ENCODE measurements around the gene EPB41L4B.
"Not testable (repeated sequence)": the region's sequence is repeated elsewhere in the genome, so short reads cannot be mapped to it uniquely, and the experiment has no call there.

The EPB41L4B gene

GRCh38 chr9:109320742-109321448, at the start of gene EPB41L4B:
TSS of gene EPB41L4B (minus strand) at chr9:109321059. CDS start at chr9:109320446, 613 bp downstream.
- DNase-seq: peak; percentile 80

GRCh38 chr9:109369285-109369684, 48.4 kb upstream of the EPB41L4B start:
- DNase-seq: no peak

- DNase-seq: no peak
These were observed 39.9 kb upstream of the EPB41L4B start for GRCh38 chr9:109360771-109361170.

DNA sequence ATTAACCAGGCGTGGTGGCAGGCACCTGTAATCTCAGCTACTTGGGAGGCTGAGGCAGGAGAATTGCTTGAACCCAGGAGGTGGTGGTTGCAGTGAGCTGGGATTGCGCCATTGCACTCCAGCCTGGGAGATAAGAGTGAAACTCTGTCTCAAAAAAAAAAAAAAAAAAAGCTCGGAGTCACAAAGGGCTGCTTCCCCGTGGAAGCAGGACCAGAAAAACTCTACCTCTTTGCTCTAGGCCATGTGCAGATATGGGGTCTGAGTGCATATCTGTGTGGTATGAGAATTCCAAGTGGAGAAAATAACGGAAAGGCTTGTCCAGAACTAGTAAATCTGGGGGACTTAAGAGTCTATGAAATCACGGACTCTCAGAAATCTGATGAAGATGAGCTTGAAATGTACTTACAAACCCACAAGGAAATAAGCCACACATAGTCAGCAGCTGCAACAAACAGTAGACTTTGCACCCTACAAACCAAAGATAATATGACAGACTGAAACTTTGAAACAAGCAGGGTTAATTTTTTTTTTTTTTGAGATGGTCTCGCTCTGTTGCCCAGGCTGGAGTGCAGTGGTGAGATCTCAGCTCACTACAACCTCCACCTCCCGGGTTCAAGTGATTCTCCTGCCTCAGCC, 38.2 kb upstream of the EPB41L4B start:
- not testable (repeated sequence) for DNase-seq

DNA sequence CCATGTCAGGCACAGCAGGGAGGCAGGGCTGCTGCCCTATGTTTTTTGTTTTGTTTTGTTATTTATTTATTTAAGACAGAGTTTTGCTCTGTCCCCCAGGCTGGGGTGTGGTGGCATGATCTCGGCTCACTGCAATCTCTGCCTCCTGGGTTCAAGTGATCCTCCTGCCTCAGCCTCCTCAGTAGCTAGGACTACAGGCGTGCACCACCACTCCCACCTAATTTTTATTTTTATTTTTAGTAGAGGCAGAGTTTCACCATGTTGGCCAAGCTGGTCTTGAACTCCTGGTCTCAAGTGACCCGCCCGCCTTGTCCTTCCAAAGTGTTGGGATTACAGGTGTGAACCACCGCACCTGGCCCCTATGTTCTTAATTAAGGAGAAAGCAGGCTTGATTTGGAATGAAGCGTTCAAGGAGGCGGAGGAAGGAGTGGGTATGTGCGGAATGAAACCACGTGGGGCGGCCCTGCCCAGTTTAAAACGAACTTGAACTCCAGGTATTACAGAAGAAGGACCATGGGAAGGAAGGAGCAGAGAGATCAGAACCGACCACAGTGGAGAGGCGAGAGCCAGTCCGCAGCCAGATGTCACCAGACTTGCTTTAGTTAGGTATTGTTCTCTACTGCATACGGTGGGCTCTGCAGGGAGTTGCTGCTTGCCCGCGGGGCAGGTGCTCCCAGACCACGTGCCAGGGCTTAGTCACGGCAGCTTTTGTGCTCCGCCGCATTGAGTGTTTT, 34.9 kb upstream of the EPB41L4B start:
- DNase-seq: no peak

- no peak for DNase-seq
These were observed 33.3 kb upstream of the EPB41L4B start for GRCh38 chr9:109354190-109354589.

DNA sequence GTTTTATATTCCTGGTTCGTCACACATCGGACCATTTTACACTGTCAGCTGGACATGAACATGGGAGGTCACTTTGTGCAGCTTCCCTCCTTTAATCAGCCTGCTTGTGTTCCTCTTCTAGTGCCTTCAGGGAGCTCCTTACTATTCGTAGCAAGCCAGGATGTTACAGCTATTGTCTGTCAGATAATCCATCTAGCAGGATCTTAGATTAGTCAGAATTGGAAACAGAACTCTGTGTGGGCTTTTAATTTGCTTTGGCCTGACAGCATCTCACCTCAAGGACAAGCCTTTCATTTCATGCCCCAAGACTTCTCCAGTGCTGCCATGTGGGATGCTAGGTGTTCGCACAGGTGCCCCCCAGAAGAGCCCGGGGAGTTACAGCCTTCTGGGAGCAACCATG, 30.2 kb upstream of the EPB41L4B start:
- DNase-seq: no peak

GRCh38 chr9:109349421-109349846, 28.6 kb upstream of the EPB41L4B start:
- DNase-seq: peak; percentile 8

DNA sequence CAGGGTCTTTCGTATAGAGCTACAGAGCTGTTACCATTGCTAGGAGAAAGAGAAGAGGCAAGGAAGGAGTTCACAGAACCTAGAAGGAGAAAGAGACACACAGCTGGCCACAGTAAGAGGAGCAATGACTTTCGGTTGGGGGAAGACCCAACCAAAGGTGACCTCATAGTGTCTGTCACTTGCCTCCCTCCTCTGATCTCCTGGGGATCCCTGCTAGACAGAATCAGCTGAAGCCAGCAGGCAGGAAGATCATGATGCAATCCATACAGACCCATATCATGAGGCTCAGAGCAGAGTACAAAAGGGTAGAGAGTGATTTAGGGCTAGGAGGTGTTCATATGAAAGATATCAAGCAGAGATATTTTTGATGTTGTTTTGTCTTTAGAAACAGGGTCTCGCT, 26.0 kb upstream of the EPB41L4B start:
- DNase-seq: no peak

- DNase-seq: no peak
These were observed 24.0 kb upstream of the EPB41L4B start for GRCh38 chr9:109344866-109345265.

DNA sequence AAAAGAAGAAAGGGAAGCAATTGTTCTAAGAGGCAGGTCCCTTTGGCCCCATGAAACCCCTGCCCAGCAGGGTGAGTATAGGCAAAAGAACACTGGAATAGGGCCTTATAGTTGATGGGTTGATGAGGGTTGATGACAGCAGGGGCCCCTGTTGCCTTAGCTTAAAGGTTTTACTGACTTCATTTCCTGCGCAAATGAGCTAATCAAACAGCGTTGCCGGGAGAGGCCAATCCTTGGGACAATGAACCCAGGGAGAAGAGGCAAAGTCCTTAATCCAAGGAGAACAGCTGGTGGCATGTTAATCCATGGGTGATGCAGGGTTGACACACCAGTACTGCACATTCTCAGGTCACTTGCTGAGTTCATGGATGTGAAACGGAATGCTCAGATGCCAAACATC, 22.0 kb upstream of the EPB41L4B start:
- no peak for DNase-seq

DNA sequence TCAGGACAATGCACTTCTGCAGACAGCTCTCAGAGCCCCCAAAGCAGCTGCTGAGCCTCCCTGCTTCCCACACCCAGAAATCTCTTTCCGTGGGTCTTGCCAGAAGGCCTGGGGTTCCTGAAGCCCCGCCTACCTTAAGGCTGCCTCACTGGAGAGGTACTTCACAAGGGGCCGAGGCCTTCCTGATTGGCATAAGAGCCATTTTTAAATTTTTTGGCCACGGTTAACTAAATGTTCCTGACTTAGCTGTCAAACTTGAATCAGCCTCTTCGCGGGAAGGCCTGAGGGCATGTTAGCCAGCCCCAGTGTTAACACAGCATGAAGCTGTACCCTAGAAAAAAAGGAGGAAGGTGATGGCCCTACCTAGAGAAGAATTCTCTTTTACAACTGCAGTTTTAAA, 20.7 kb upstream of the EPB41L4B start:
- DNase-seq: no peak

GRCh38 chr9:109340979-109341378, 20.1 kb upstream of the EPB41L4B start:
- DNase-seq: not testable (repeated sequence)

GRCh38 chr9:109336409-109336808, 15.6 kb upstream of the EPB41L4B start:
- DNase-seq: no peak

- no peak for DNase-seq
These were observed 15.1 kb upstream of the EPB41L4B start for GRCh38 chr9:109335929-109336328.

DNA sequence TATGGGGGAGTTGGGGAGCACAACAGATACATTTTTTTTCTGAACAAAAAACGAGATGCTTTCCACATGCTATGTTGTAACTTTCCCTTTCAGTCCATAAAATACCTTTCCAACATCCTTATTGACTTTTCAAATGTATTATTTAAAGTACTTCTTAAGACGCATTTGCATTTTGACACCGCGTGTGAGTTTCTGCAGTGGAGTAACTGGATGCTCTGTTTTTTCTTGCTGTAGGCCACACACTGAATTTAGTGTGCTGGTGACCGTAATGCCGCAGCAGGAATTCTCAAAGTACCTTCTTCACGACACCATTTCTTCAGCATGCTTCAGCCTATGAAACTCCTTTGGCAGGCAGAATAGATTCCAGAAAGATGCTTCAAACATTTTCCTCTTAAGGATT, 14.3 kb upstream of the EPB41L4B start:
- no peak for DNase-seq

DNA sequence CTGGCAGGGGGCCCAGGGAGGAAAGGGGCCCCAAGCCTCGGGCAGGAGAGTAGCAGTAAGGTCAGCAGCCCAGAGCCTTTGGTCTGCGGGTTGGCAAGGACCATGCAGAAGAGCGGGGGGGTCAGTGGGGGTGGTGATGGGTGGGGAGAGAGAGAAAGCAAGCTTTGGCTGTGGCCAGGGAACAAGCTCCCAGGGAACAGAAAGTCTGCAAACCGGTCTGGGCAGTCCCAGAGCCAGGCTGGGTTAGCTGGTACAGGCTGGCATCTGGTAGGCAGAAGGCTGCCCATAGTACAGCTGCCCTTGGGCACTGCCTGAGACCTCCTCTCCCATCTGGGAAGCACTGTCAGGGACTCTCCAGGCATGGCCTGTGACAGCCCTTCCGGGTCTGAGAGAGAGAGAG, 10.5 kb upstream of the EPB41L4B start:
- DNase-seq: no peak

DNA sequence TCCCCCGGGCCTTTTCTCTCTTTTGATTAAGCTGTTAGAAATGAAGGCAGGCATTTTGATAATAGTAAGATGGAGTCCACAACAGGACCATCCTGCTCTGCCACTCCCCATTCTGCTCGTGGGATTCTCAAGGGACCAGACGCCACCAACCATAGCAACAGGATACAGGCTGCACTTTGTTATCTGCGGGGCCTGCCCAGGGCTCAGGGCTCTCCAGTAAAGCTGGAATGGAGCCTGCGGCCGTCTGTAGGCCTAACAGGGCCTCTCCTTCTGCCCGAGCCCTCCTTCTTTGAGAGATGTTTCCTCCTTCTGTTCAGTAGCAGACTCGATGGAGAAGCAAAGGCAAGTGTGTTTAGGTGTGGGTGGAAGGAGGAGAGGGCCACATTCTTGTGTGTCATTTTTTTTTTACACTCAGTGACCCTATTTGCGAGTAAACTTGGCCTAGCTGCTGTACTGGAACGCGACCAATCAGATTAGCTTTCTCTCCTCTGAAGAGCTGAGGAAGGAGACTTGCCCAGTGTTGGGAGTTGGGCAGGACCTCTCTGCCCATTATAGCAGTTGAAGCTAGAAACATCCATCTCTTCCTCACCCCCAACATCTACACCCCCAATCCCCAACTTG, 8.9 kb upstream of the EPB41L4B start:
- no peak for DNase-seq

DNA sequence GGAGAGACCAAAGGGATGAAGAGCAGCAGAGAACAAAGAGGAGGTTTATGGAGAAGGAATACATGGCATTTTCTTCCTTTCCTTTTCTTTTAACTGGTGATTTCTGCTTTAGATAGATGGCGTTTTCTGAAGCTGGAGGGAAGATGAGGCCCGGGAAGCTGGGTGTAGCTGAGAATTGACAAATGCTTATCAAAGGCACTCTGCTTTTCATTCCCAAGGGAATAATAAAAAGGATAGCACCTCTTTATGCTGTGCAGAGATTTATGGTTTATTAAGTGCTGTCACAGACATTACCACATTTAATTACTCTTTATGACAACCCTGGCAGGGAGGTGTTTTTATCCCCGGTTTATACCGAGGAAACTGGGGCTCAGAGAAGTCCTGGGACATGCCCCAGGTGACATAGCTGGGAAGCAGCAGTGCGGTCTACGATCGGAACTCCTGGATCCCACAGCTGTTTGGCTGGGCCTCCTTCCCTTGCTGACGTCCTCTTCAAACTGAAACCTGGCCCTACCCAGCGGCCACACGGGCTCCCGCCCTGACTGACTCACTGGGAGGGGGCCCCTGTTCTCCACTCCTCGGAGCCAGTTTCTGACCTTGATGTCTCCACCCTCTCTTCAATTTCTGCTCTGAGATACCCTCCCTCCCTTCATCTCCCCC, 8.2 kb upstream of the EPB41L4B start:
- peak; percentile 41 for DNase-seq

- DNase-seq: no peak
These were observed 4.2 kb upstream of the EPB41L4B start for GRCh38 chr9:109325089-109325488.

DNA sequence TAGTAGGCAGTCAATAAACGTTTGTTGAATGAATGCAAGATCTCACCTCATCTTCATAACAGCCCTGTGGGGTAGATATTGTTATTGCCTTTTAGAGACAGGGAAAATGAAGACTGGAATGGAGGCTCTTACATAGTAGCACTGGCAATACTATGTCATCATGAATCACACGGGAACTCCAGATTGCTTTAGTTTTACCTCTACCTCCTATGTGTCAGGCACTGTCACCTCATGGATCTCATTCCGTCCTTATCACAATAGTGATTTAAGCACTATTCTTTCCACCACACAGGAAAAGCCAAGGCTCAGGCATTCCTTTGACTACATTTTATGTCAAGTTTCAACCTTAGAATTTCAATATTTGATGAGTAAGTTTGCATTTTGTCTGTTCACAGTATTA, 2.9 kb upstream of the EPB41L4B start:
- no peak for DNase-seq

DNA sequence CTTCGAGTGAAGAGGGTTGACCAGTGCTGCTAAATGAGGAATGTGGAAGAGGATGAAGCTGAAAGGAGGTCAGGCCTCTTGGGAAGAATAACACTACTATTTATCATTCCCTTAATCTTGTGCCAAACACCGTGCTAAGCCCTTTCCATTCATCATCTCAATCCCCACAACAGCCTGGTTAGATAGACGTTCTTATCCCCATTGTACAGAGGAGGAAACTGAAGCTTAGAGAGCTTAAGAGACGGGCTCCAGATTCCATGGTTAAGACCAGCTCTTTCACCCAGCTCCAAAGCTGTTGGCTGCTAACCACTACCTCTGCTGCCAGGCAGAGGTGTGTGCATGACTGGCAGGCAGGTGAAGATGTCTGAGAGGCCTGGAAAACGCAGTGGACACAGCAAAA, 868 bp upstream of the EPB41L4B start:
- no peak for DNase-seq

- DNase-seq: no peak
These were observed 523 bp downstream of the EPB41L4B start for GRCh38 chr9:109320331-109320741.
